Measurements from ENCODE around the gene SASH1.
A peak's percentile ranks its signal among the peaks of the same experiment; 100 is the strongest.

The SASH1 gene

DNA sequence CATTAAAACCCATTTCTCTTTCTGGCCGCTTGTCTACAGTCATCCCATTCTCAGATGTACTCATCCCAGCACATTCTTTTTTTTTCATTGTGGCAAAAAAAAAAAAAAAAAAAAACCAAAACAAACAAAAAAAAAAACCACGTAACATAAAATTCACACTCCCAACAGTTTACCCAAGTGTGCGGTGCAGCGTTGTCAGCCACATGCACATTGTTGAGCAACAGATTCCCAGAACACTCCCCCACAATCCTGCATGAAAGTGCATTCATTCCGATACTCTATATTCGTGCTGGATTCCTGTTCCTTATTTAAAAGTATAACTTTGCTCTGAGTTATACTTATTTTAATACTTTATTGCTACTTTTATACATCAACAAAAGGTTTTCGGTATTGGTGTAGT, 96.0 kb downstream of the SASH1 start:
- no peaks in the 10 kb centered on the region for H3K4me1 ChIP-seq (ENCODE audit: control insufficient read depth, insufficient read depth, low read length)
- TF ChIP-seq ZFHX2 (tag by site-specific recombination; conservative IDR thresholded peaks at IDR 0.05) = no peak
- TF ChIP-seq SCRT1 (tag by site-specific recombination; IDR thresholded peaks at IDR 0.05; ENCODE audit: borderline replicate concordance) = no peak
- no peak for TF ChIP-seq ZNF433 (tag by site-specific recombination; IDR thresholded peaks at IDR 0.05; ENCODE audit: low read depth)
- TF ChIP-seq MYNN (tag by site-specific recombination; IDR thresholded peaks at IDR 0.05; ENCODE audit: borderline replicate concordance) = no peak
- no peak for TF ChIP-seq OSR2 (tag by site-specific recombination; IDR thresholded peaks at IDR 0.05)
- TF ChIP-seq, protein P1, sequence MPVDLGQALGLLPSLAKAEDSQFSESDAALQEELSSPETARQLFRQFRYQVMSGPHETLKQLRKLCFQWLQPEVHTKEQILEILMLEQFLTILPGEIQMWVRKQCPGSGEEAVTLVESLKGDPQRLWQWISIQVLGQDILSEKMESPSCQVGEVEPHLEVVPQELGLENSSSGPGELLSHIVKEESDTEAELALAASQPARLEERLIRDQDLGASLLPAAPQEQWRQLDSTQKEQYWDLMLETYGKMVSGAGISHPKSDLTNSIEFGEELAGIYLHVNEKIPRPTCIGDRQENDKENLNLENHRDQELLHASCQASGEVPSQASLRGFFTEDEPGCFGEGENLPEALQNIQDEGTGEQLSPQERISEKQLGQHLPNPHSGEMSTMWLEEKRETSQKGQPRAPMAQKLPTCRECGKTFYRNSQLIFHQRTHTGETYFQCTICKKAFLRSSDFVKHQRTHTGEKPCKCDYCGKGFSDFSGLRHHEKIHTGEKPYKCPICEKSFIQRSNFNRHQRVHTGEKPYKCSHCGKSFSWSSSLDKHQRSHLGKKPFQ (tag by site-specific recombination; IDR thresholded peaks at IDR 0.05) = 0 out of 2 replicates have a peak, but pooled peaks have one; percentile 28
- TF ChIP-seq, protein P2, sequence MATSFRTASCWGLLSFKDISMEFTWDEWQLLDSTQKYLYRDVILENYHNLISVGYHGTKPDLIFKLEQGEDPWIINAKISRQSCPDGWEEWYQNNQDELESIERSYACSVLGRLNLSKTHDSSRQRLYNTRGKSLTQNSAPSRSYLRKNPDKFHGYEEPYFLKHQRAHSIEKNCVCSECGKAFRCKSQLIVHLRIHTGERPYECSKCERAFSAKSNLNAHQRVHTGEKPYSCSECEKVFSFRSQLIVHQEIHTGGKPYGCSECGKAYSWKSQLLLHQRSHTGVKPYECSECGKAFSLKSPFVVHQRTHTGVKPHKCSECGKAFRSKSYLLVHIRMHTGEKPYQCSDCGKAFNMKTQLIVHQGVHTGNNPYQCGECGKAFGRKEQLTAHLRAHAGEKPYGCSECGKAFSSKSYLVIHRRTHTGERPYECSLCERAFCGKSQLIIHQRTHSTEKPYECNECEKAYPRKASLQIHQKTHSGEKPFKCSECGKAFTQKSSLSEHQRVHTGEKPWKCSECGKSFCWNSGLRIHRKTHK (tag by site-specific recombination; IDR thresholded peaks at IDR 0.05) = no peak
- TF ChIP-seq ZNF23 (tag by site-specific recombination; IDR thresholded peaks at IDR 0.05; ENCODE audit: borderline replicate concordance) = no peak
- POLR2A ChIA-PET = no interaction called here
- H3K4me3 ChIP-seq (ENCODE audit: low read depth, low read length) = no peak overlapping the region
- H3K36me3 ChIP-seq (ENCODE audit: control insufficient read depth in 2 of 2, insufficient read depth in 1 of 2, low read length in 2 of 2) = peaks cover 0 to 4% of the 10 kb centered on the region in 2 experiments; a peak in 1 of 3 replicates
- H3K9me3 ChIP-seq (ENCODE audit: control insufficient read depth, insufficient read depth, low read depth, low read length) = no peaks in the 10 kb centered on the region
- no peak overlapping the region for H3K27ac ChIP-seq (ENCODE audit: extremely low read depth, low read depth, low read length)
- CTCF ChIA-PET = no interaction called here

GRCh38 chr6:148440016-148440415, 97.4 kb downstream of the SASH1 start:
- H3K9me3 ChIP-seq (ENCODE audit: control insufficient read depth, insufficient read depth, low read depth, low read length) = no peaks in the 10 kb centered on the region
- H3K4me3 ChIP-seq (ENCODE audit: low read depth, low read length) = no peak overlapping the region
- TF ChIP-seq CTCF (tag by site-specific recombination; IDR thresholded peaks at IDR 0.05) = no peak
- no peak for TF ChIP-seq ZBTB8A (tag by site-specific recombination; IDR thresholded peaks at IDR 0.05)
- no peak for TF ChIP-seq KLF10 (tag by site-specific recombination; IDR thresholded peaks at IDR 0.05)
- no peak for TF ChIP-seq ZNF10 (tag by site-specific recombination; IDR thresholded peaks at IDR 0.05)
- TF ChIP-seq ZNF211 (tag by site-specific recombination; IDR thresholded peaks at IDR 0.05; ENCODE audit: low read depth) = no peak
- TF ChIP-seq ZNF664 (tag by site-specific recombination; IDR thresholded peaks at IDR 0.05) = no peak
- H3K36me3 ChIP-seq (ENCODE audit: control insufficient read depth in 2 of 2, insufficient read depth in 1 of 2, low read length in 2 of 2) = peaks cover 0 to 5% of the 10 kb centered on the region in 2 experiments; a peak in 1 of 3 replicates
- ChIA-PET CTCF (interaction anchor here (1.0 kb wide), 1 partner anchor 24 kb away, joined by 6 read pairs; no protein-coding TSS in a partner anchor), POLR2A (no interaction called here)
- H3K4me1 ChIP-seq (ENCODE audit: control insufficient read depth, insufficient read depth, low read length) = no peaks in the 10 kb centered on the region
- H3K27ac ChIP-seq (ENCODE audit: extremely low read depth, low read depth, low read length) = no peak overlapping the region

- Histone ChIP-seq H3K4me3 (ENCODE audit: low read depth, low read length) (no peak overlapping the region), H3K4me1 (ENCODE audit: control insufficient read depth, insufficient read depth, low read length) (no peaks in the 10 kb centered on the region), H3K9me3 (ENCODE audit: control insufficient read depth, insufficient read depth, low read depth, low read length) (no peaks in the 10 kb centered on the region), H3K36me3 (ENCODE audit: control insufficient read depth in 2 of 2, insufficient read depth in 1 of 2, low read length in 2 of 2) (peaks cover 0 to 6% of the 10 kb centered on the region in 2 experiments; a peak in 1 of 3 replicates), H3K27ac (ENCODE audit: extremely low read depth, low read depth, low read length) (no peak overlapping the region)
- ChIA-PET CTCF (interaction anchor here (0.8 to 1.1 kb wide), 2 partner anchors 13 to 14 kb away, joined by 3 read pairs; no protein-coding TSS in a partner anchor), POLR2A (no interaction called here)
- peak; percentile 32; the same call in 1 of the 2 replicates for TF ChIP-seq EGR2 (tag by site-specific recombination; IDR thresholded peaks at IDR 0.05; ENCODE audit: low read depth)
- TF ChIP-seq ZNF792 (tag by site-specific recombination; IDR thresholded peaks at IDR 0.05) = no peak
- TF ChIP-seq ZNF133 (tag by site-specific recombination; IDR thresholded peaks at IDR 0.05) = peak; percentile 50; the same call in 1 of the 2 replicates
These were observed 98.3 kb downstream of the SASH1 start for GRCh38 chr6:148440877-148441453.

Data from HEK293 (cell line).